HG02588 (cell line): ENCODE results near the gene GRIP2.

Experiments used
- ATAC-seq: cut with Tn5 transposase; IDR thresholded peaks from one replicate; pipeline ENCODE4 v1.9.1; 2021; ENCODE audit warnings: mild to moderate bottlenecking, moderate library complexity; ENCODE audit not compliant: unreplicated experiment

The GRIP2 gene

GRCh38 chr3:14488286-14489041 is 51.7 kb downstream of the GRIP2 start:
- ATAC-seq = no peak

DNA sequence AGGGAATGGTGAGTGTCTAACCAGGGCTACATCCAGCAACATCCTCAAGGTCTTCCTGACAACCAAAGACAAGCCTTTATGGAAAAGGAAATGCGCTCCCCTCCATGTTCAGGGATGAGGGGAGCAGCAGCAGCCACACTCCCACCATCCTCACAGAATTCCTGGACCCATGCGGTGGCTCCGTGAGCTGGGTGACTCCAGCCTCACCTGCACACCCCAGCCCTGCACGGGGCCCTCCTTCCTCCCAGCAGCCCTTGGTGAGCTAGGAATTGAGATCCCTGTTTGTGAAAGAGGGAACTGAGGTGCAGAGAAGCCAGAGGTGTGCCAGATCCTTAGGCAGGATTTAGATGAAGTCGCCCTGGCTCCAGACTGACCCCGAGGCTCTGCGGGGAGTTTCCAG is 52.3 kb downstream of the GRIP2 start:
- no peak for ATAC-seq

DNA sequence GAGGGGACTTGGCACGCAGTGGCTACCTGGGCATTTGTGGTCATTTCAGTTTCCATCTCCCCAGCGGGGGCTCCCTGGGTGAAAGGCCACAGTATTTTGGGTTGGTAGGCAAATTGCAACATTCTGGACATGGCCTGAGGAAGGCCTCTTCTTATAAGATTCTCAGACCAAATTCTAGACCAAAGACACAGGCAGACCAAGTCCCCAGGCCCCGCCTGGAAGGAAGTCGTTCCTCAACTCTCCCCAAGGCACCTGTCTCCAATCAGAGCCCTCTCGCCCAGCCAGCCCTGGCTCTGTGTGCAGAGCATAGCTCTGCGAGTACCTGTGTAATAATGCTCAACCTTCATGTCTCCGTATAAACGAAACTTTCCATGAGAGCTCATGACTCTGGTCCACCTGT is 53.1 kb downstream of the GRIP2 start:
- ATAC-seq = no peak

DNA sequence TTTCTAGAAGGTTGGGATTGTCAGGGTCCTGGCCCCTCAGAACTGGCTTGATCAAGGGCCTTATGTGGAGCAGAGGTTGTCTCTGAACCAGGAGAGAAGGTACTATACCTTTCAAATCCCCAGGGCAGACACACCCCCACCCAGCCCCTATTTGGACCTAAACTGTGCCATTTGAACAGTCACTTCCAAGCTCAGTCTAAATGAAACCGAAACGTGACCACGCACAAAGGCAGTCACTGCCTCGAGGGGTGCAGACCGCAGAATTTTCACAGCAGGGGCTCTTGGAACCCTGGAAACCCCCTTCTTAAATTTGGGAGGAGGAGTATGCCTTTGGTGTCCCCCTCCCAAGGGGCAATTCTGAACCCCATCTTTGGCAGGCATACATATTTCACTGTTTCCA is 53.7 kb downstream of the GRIP2 start:
- ATAC-seq = no peak

- no peak for ATAC-seq
Measured at GRCh38 chr3:14485981-14486380, 54.2 kb downstream of the GRIP2 start.

DNA sequence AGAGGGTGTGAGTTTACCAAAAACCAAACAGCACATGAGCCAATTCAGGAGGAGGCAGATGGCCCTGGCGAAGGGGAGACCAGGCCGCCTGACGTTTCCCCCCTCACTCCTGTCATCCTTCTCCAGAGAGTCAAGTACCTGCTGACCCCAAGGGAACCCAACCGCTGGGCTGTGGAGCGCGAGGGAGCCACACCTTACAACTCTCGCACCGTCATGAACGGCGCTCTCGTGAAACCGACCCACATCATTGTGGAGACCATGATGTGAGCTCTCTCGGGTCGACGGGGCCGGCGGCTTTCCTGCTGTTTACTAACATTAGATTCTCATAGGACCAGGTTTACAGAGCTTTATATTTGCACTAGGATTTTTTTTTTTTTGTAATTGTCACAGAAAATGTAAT is 55.4 kb downstream of the GRIP2 start:
- no peak for ATAC-seq

- no peak for ATAC-seq
Measured at GRCh38 chr3:14483286-14483685, 56.9 kb downstream of the GRIP2 start.

DNA sequence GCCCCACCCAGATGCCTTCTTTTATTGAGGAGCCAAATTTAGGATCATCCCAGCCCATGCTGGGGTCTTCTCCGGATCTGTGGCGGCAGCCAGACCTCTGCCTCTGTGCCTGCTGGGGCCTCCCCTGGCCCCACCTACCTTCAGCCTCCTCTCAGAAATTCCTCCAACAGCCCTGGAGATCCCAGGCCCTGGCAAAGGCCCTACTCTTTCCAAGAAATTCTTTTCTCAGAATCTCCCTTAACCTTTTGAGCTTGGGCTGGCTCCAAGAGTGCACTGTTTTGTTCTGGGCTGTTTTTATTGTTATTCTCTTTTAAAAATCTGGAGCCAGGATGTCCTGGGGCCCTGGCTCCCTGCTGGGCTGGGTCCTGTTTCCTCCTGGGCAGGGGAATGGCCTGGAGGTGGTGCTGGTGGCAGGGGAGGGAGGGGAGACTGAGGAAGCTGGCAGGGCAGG is 57.8 kb downstream of the GRIP2 start:
- no peak for ATAC-seq

GRCh38 chr3:14481646-14482036 is 58.5 kb downstream of the GRIP2 start:
- ATAC-seq = no peak

DNA sequence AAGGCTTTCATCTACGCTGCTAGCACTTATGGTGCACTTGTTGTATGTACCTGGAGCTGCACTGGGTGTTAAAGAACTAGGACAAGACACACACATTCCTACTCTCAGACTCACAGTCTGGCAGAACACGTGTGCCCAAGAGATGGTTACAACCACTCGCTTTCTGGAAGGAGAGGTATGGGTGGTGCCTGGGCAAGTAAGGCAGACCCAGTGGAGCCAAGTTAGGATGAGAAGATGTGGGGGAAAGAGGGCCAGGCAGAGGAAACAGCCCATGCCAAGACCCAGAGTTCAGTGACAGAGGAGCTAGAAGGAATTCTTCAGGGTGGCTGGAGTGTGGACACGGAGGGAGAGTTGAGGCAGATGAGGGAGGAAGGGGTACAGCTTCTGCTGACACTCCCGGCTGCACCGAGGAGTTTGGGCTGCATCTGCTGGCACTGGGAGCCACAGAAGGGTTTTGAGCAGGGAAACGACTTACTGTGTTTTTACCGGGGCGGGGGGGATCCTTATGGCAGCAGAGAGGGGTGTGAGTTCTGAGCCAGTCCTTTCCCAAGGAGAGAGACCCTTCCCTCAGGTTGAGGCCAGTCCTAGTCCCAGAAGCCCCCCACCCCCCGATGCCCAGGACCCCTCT is 59.0 kb downstream of the GRIP2 start:
- ATAC-seq = no peak

- ATAC-seq = no peak
Measured at GRCh38 chr3:14480207-14481017, 59.7 kb downstream of the GRIP2 start.

GRCh38 chr3:14479591-14479990 is 60.6 kb downstream of the GRIP2 start:
- ATAC-seq = no peak

DNA sequence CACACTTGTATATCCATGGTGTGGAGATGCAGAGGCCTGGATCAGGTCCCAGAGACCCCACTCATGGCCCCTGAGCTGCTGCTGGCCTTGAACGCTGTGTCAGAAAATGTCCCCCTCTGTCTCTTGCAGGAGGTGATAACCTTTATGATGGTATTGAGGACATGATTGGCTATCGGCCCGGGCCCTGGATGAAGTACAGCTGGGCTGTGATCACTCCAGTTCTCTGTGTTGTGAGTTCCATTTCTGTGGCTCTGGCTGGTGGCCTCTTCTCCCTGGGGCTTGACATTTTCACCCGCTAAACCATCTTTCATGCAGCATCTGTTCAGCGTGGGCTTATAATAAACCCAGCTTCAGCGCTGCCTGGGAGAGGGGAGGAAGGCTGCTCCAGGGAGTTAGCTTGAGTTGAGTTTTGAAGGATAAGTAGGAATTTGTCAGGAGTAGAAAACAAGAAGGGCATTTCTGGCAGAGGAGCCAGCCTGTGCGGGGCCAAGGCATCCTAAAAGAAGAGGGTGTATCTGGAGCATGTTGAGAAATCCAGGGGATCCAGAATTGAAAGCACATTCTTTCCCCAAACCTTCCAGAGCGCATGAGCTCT is 61.1 kb downstream of the GRIP2 start:
- ATAC-seq = no peak

GRCh38 chr3:14477311-14477935 is 62.7 kb downstream of the GRIP2 start:
- no peak for ATAC-seq

DNA sequence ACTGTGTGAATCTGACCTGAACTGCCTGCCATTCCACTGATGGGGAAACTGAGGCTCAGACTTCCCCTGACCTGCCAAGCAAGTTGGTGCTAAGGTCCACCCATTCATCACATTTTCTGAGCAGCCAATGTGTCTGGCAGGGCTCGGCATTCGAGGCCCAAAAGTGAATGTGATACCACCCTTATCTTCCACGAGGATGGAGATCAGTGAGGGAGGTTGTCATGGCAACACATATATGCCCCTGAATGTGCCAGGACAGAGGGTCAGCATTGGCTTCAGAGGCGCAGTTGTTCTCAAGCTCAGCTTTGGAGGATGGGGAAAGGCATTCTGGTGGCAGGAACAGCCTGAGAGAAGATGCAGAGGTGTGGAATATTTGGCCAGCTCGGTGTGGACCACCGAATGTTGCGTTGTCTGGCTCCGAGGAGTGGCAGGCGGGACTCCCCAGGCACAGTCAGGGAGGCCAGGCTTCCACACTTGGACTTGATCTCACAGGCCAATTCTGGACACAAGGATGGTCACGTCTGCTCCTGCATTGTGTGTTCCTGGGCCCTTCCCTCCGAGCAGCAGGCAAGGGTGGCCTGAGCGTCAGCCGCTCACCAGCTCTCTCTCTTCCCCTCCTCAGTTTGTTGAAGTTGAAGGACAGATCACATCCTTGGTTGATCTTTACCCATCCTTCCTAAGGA is 63.4 kb downstream of the GRIP2 start:
- ATAC-seq = no peak

- ATAC-seq = no peak
Measured at GRCh38 chr3:14475621-14476020, 64.5 kb downstream of the GRIP2 start.

GRCh38 chr3:14474363-14475081 is 65.6 kb downstream of the GRIP2 start:
- no peak for ATAC-seq

GRCh38 chr3:14473411-14473891 is 66.7 kb downstream of the GRIP2 start:
- no peak for ATAC-seq

GRCh38 chr3:14472471-14473351 is 67.4 kb downstream of the GRIP2 start:
- no peak for ATAC-seq
